Urinary bladder (tissue), 4 donors: ENCODE measurements around the gene UNKL. TPM values are rescaled to one million over a fixed set of nuclear protein-coding genes. Genes with fewer than 3 reads are reported as not detected.
"Not testable (repeated sequence)": the region's sequence is repeated elsewhere in the genome, so short reads cannot be mapped to it uniquely, and the experiment has no call there.

Experiments used
- DNase-seq: peaks from one replicate; pipeline ENCODE4 v3.0.0-alpha.2; 2015; ENCODE audit errors: extremely low spot score
- H3K27ac ChIP-seq: one replicate; pipeline ENCODE4 v1.5.1; 2013; ENCODE audit warnings: low read depth, mild to moderate bottlenecking, moderate library complexity
- H3K36me3 ChIP-seq: one replicate; pipeline ENCODE4 v1.6.1; 2013; ENCODE audit warnings: mild to moderate bottlenecking, moderate library complexity; ENCODE audit not compliant: insufficient read depth
- H3K4me1 ChIP-seq: one replicate; pipeline ENCODE4 v1.6.1; 2013; ENCODE audit warnings: mild to moderate bottlenecking, moderate library complexity; ENCODE audit not compliant: insufficient read depth
- H3K4me3 ChIP-seq: one replicate; pipeline ENCODE4 v1.5.1; 2013; ENCODE audit warnings: low read depth, low read length
- WGBS: extraction: QIAGEN DNeasy Blood & Tissue Kit; methylation state at CpG from one replicate; pipeline ENCODE4 v1.1.7; 2013; 5-methylcytosine and 5-hydroxymethylcytosine counted together
- polyA plus RNA-seq: library from polyadenylated mRNA; stranded (reverse); fragments of 200-250 nt; gene quantifications from one replicate; pipeline ENCODE4 v1.2.3, GENCODE V29; 2013
- total RNA-seq: library from RNA; depleted of rRNA; stranded (reverse); fragments of >200 nt; gene quantifications from one replicate; pipeline ENCODE4 v1.2.3, GENCODE V29; 2014
- donor health status: healthy with polysubstance abuse.
- donor health status: healthy.

Gene UNKL
- total and polyA plus RNA-seq, 2 donors, result 11.2 to 18.7 TPM

- H3K27ac ChIP-seq, result no peak overlapping the region
- H3K4me3 ChIP-seq, result no peak overlapping the region
- no peaks in the 10 kb centered on the region for H3K4me1 ChIP-seq
- DNase-seq, result no peak
- no peaks in the 10 kb centered on the region for H3K36me3 ChIP-seq
- 70% methylated on average over 22 of the region's 22 CpGs for WGBS
Measured at GRCh38 chr16:1441391-1441829, 26.9 kb upstream of the UNKL start.

- WGBS, result 91% methylated on average over 4 of the region's 4 CpGs
- H3K27ac ChIP-seq, DNase-seq, H3K4me1 ChIP-seq, H3K36me3 ChIP-seq, H3K4me3 ChIP-seq: not testable (repeated sequence)
Measured at GRCh38 chr16:1439699-1440074, 25.2 kb upstream of the UNKL start.

- no peaks in the 10 kb centered on the region for H3K36me3 ChIP-seq
- no peak overlapping the region for H3K4me3 ChIP-seq
- 90% methylated on average over 27 of the region's 27 CpGs for WGBS
Measured at GRCh38 chr16:1439058-1439698, 24.7 kb upstream of the UNKL start.

GRCh38 chr16:1438229-1439057 lies 23.9 kb upstream of the UNKL start:
- Histone ChIP-seq H3K4me3 (no peak overlapping the region), H3K27ac (no peak overlapping the region), H3K36me3 (no peaks in the 10 kb centered on the region), H3K4me1 (no peaks in the 10 kb centered on the region)
- 83% methylated on average over 35 of the region's 35 CpGs for WGBS
- DNase-seq, result no peak

More at GRCh38 chr16:1439058-1439698, 24.7 kb upstream of the UNKL start:
- no peak for DNase-seq
- H3K27ac ChIP-seq, result no peak overlapping the region
- H3K4me1 ChIP-seq, result no peaks in the 10 kb centered on the region

- no peaks in the 10 kb centered on the region for H3K36me3 ChIP-seq
- H3K27ac ChIP-seq, result no peak overlapping the region
- H3K4me1 ChIP-seq, result no peaks in the 10 kb centered on the region
- WGBS, result 84% methylated on average over 22 of the region's 22 CpGs
- H3K4me3 ChIP-seq, result no peak overlapping the region
- no peak for DNase-seq
Measured at GRCh38 chr16:1437606-1438005, 23.1 kb upstream of the UNKL start.

GRCh38 chr16:1436731-1437355 lies 22.3 kb upstream of the UNKL start:
- DNase-seq, result no peak
- H3K4me3 ChIP-seq, result no peak overlapping the region
- H3K4me1 ChIP-seq, result no peaks in the 10 kb centered on the region
- no peak overlapping the region for H3K27ac ChIP-seq
- 91% methylated on average over 47 of the region's 47 CpGs for WGBS
- no peaks in the 10 kb centered on the region for H3K36me3 ChIP-seq

GRCh38 chr16:1435921-1436697 lies 21.6 kb upstream of the UNKL start:
- no peak overlapping the region for H3K27ac ChIP-seq
- H3K4me1 ChIP-seq, result no peaks in the 10 kb centered on the region
- WGBS, result 84% methylated on average over 32 of the region's 32 CpGs
- no peak overlapping the region for H3K4me3 ChIP-seq
- no peaks in the 10 kb centered on the region for H3K36me3 ChIP-seq
- DNase-seq, result no peak

- no peaks in the 10 kb centered on the region for H3K36me3 ChIP-seq
- DNase-seq, result no peak
- no peak overlapping the region for H3K4me3 ChIP-seq
- no peak overlapping the region for H3K27ac ChIP-seq
- 93% methylated on average over 40 of the region's 40 CpGs for WGBS
- H3K4me1 ChIP-seq, result no peaks in the 10 kb centered on the region
Measured at GRCh38 chr16:1434644-1435592, 20.4 kb upstream of the UNKL start.

- no peak for DNase-seq
- Histone ChIP-seq H3K36me3 (no peaks in the 10 kb centered on the region), H3K4me3 (no peak overlapping the region), H3K4me1 (no peaks in the 10 kb centered on the region), H3K27ac (no peak overlapping the region)
- 38% methylated on average over 22 of the region's 22 CpGs for WGBS
Measured at GRCh38 chr16:1433756-1434155, 19.3 kb upstream of the UNKL start.

GRCh38 chr16:1433263-1433560 lies 18.7 kb upstream of the UNKL start:
- H3K27ac ChIP-seq, result no peak overlapping the region
- no peak for DNase-seq
- WGBS, result 85% methylated on average over 14 of the region's 14 CpGs
- H3K4me3 ChIP-seq, result no peak overlapping the region
- H3K4me1 ChIP-seq, result no peaks in the 10 kb centered on the region
- no peaks in the 10 kb centered on the region for H3K36me3 ChIP-seq

- no peak overlapping the region for H3K27ac ChIP-seq
- no peaks in the 10 kb centered on the region for H3K36me3 ChIP-seq
- H3K4me1 ChIP-seq, result no peaks in the 10 kb centered on the region
- WGBS, result 82% methylated on average over 63 of the region's 63 CpGs
- DNase-seq, result no peak
- no peak overlapping the region for H3K4me3 ChIP-seq
Measured at GRCh38 chr16:1432388-1433262, 18.1 kb upstream of the UNKL start.
